ENCODE results near the gene AHRR.

- TF ChIP-seq CTCF (IDR thresholded peaks at IDR 0.05) (no peak), POLR2A (IDR thresholded peaks at IDR 0.05) (no peak)
Observed at GRCh38 chr5:411728-412127, 90.2 kb downstream of the AHRR start.
